ENCODE results near the gene SMPD1. TPM values are rescaled to one million over a fixed set of nuclear protein-coding genes. Genes with fewer than 3 reads are reported as not detected.

SMPD1 gene
- total RNA-seq, 1 experiment from 2014 or later = 10.9 TPM

- DNase-seq (ENCODE audit: low read depth) = no peak
Measured at GRCh38 chr11:6414874-6415328, 24.6 kb downstream of the SMPD1 start.

GRCh38 chr11:6415797-6416196 is 25.5 kb downstream of the SMPD1 start:
- no peak for DNase-seq (ENCODE audit: low read depth)

GRCh38 chr11:6417907-6418556 is 27.8 kb downstream of the SMPD1 start:
- no peak for DNase-seq (ENCODE audit: low read depth)

GRCh38 chr11:6418557-6419008 is 28.3 kb downstream of the SMPD1 start:
- DNase-seq (ENCODE audit: low read depth) = no peak

- DNase-seq (ENCODE audit: low read depth) = peak; percentile 69
Measured at GRCh38 chr11:6419009-6419631, 28.8 kb downstream of the SMPD1 start, which contains the start of gene APBB1. Gene APBB1, minus strand, starts transcription at chr11:6419094. Its CDS starts 7,747 bp downstream, at chr11:6411347.

- DNase-seq (ENCODE audit: low read depth) = no peak
Measured at GRCh38 chr11:6420677-6421076, 30.4 kb downstream of the SMPD1 start.

- DNase-seq (ENCODE audit: low read depth) = no peak
Measured at GRCh38 chr11:6427516-6427915, 37.2 kb downstream of the SMPD1 start.

- DNase-seq (ENCODE audit: low read depth) = peak; percentile 79
Measured at GRCh38 chr11:6431861-6432260, 41.6 kb downstream of the SMPD1 start.

GRCh38 chr11:6433998-6434660 is 43.9 kb downstream of the SMPD1 start:
- no peak for DNase-seq (ENCODE audit: low read depth)

- no peak for DNase-seq (ENCODE audit: low read depth)
Measured at GRCh38 chr11:6437423-6437822, 47.1 kb downstream of the SMPD1 start.

GRCh38 chr11:6437993-6438392 is 47.7 kb downstream of the SMPD1 start:
- DNase-seq (ENCODE audit: low read depth) = no peak

- peak; percentile 47 for DNase-seq (ENCODE audit: low read depth)
Measured at GRCh38 chr11:6438979-6439571, 48.8 kb downstream of the SMPD1 start.

- no peak for DNase-seq (ENCODE audit: low read depth)
Measured at GRCh38 chr11:6440906-6441358, 50.7 kb downstream of the SMPD1 start, which contains the start of gene HPX. Gene HPX, minus strand, starts transcription at chr11:6440987. Its CDS starts 24 bp downstream, at chr11:6440963.

- DNase-seq (ENCODE audit: low read depth) = no peak
Measured at GRCh38 chr11:6442441-6442840, 52.2 kb downstream of the SMPD1 start.

GRCh38 chr11:6443269-6444003 is 53.2 kb downstream of the SMPD1 start:
- peak; percentile 42 for DNase-seq (ENCODE audit: low read depth)

Other genes with a start within 250 kb of the SMPD1 start
- not detected in 2 replicates for gene OR52B2, start 220.1 kb upstream of the SMPD1 start, total RNA-seq (2014; rRNA removed; shearing (Covaris generic))
- not detected in 2 replicates for gene OR52W1, start 191.2 kb upstream of the SMPD1 start, total RNA-seq (2014; rRNA removed; shearing (Covaris generic))
- gene C11orf42, start 184.9 kb upstream of the SMPD1 start, total RNA-seq (2014; rRNA removed; shearing (Covaris generic)) = not detected in 2 replicates
- gene FHIP1B, start 155.8 kb upstream of the SMPD1 start, total RNA-seq (2014; rRNA removed; shearing (Covaris generic)) = 10.6 and 14.9 TPM in 2 replicates
- not detected in 2 replicates for gene CNGA4, start 151.4 kb upstream of the SMPD1 start, total RNA-seq (2014; rRNA removed; shearing (Covaris generic))
- gene CCKBR, start 130.6 kb upstream of the SMPD1 start, total RNA-seq (2014; rRNA removed; shearing (Covaris generic)) = not detected in 2 replicates
- 173 and 189 TPM in 2 replicates for gene CAVIN3, start 70.0 kb upstream of the SMPD1 start, total RNA-seq (2014; rRNA removed; shearing (Covaris generic))
- 6.2 and 6.7 TPM in 2 replicates for gene APBB1, start 28.6 kb downstream of the SMPD1 start, total RNA-seq (2014; rRNA removed; shearing (Covaris generic))
- gene HPX, start 50.5 kb downstream of the SMPD1 start, total RNA-seq (2014; rRNA removed; shearing (Covaris generic)) = 0.06 TPM in 1 of 2 replicates, not detected in the other
- gene TRIM3, start 83.5 kb downstream of the SMPD1 start, total RNA-seq (2014; rRNA removed; shearing (Covaris generic)) = 9.4 and 16.4 TPM in 2 replicates
- 42.5 and 58.7 TPM in 2 replicates for gene ARFIP2, start 90.9 kb downstream of the SMPD1 start, total RNA-seq (2014; rRNA removed; shearing (Covaris generic))
- gene TIMM10B, start 91.0 kb downstream of the SMPD1 start, total RNA-seq (2014; rRNA removed; shearing (Covaris generic)) = 24.7 and 43.4 TPM in 2 replicates
- gene DNHD1, start 106.8 kb downstream of the SMPD1 start, total RNA-seq (2014; rRNA removed; shearing (Covaris generic)) = 3.6 and 4.2 TPM in 2 replicates
- gene RRP8, start 213.1 kb downstream of the SMPD1 start, total RNA-seq (2014; rRNA removed; shearing (Covaris generic)) = 17.4 and 17.9 TPM in 2 replicates
- gene ILK, start 213.3 kb downstream of the SMPD1 start, total RNA-seq (2014; rRNA removed; shearing (Covaris generic)) = 120 and 140 TPM in 2 replicates
- gene TAF10, start 221.7 kb downstream of the SMPD1 start, total RNA-seq (2014; rRNA removed; shearing (Covaris generic)) = 53.0 and 57.0 TPM in 2 replicates
- gene TPP1, start 228.9 kb downstream of the SMPD1 start, total RNA-seq (2014; rRNA removed; shearing (Covaris generic)) = 2.5 and 14.9 TPM in 2 replicates